ENCODE measurements around the gene KIAA1958. TPM values are rescaled to one million over a fixed set of nuclear protein-coding genes. Genes with fewer than 3 reads are reported as not detected.
A peak's percentile ranks its signal among the peaks of the same experiment; 100 is the strongest.

The KIAA1958 gene
- polyA plus RNA-seq, 3 donors from 2014 or later = 0.57 to 2.7 (median 1.2) TPM

GRCh38 chr9:112705768-112706427, 219.3 kb downstream of the KIAA1958 start:
- Mint-ChIP-seq H3K36me3 (peaks cover 0 to 12% (median 5%) of the 10 kb centered on the region in 3 donors), H3K9me3 (no peaks in the 10 kb centered on the region), H3K4me3 (no peak overlapping the region)

DNA sequence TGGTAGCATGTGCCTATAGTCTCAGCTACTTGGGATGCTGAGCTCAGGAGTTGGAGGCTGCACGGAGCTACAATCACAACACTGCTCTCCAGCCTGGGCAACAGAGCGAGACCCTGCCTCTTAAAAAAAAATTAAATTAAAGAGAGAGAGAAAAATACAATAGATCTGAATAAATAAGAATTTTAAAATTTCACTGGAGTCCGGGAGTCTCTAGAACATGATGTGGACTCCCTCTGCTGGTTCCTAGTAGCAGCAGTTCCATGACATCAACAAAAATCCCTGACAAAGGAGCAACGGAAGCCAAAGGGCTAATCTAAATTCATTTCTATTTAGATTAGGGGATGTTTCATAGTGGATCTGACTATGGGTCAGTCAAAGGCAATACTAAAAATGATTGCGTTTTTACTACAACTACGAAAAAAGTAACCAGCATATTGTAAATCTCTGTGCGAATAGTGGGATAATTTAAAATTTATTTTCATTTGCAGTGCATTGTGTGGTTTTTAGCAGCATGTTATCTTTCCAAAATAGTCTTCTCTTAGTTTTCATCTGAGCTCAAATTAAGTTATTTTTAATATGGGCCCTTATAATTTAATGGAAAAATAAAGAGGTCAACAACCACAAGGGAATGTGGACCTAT, 224.5 kb downstream of the KIAA1958 start:
- DNase-seq = no peak
- Mint-ChIP-seq H3K36me3 (peaks cover 2 to 13% (median 10%) of the 10 kb centered on the region in 3 donors), H3K27me3 (ENCODE audit: low read depth in 3 of 3) (peaks cover 0 to 1% (median 0%) of the 10 kb centered on the region in 3 donors), H3K9me3 (no peaks in the 10 kb centered on the region), H3K27ac (no peak overlapping the region), H3K4me1 (peaks cover 4 to 34% of the 10 kb centered on the region in 2 donors), H3K4me3 (no peak overlapping the region)

More at GRCh38 chr9:112705768-112706427, 219.3 kb downstream of the KIAA1958 start:
- Mint-ChIP-seq H3K4me1 (peaks cover 2 to 14% of the 10 kb centered on the region in 2 donors), H3K27ac (no peak overlapping the region), H3K27me3 (ENCODE audit: low read depth in 3 of 3) (no peaks in the 10 kb centered on the region)
- DNase-seq = no peak

DNA sequence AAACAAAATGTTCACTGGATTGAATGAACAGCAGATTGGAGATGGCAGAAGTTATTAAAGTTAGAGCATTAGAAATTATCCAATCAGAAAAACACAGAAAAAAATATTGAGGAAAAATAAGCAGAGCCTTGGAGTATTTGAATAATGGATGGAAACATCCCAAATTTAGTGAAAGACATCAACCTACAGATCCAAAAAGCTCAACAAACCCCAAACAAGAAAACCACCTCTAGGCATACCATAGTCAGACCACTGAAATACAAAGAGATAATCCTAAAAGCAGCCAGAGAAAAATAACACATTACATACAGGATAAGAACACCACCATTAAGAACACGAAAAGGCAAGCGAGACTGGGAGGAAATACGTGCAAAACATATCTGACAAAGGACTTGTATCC, 226.1 kb downstream of the KIAA1958 start:
- DNase-seq = no peak
- Mint-ChIP-seq H3K27me3 (ENCODE audit: low read depth in 3 of 3) (peaks cover 0 to 3% (median 0%) of the 10 kb centered on the region in 3 donors), H3K9me3 (no peaks in the 10 kb centered on the region), H3K4me3 (no peak overlapping the region), H3K36me3 (peaks cover 2 to 13% (median 10%) of the 10 kb centered on the region in 3 donors), H3K27ac (no peak overlapping the region), H3K4me1 (peaks cover 16 to 43% of the 10 kb centered on the region in 2 donors)

GRCh38 chr9:112717661-112718331, 231.2 kb downstream of the KIAA1958 start, which contains the start of gene INIP:
Gene INIP (minus strand): TSS chr9:112718117. CDS start chr9:112716485, 1,632 bp downstream.
- no peaks in the 10 kb centered on the region for H3K9me3 Mint-ChIP-seq
- H3K4me1 Mint-ChIP-seq = peaks cover 17 to 40% of the 10 kb centered on the region in 2 donors
- peak within 1 kb of the TSS; percentile 98 to 99 (median 99) for H3K27ac Mint-ChIP-seq
- H3K27me3 Mint-ChIP-seq (ENCODE audit: low read depth in 3 of 3) = peaks cover 2 to 6% (median 4%) of the 10 kb centered on the region in 3 donors
- peak; percentile 96 to 97 (median 97) for DNase-seq
- H3K4me3 Mint-ChIP-seq = peak within 1 kb of the TSS; percentile 93 to 100 (median 98)
- H3K36me3 Mint-ChIP-seq = peaks cover 0 to 4% (median 2%) of the 10 kb centered on the region in 3 donors

Other genes starting within 250 kb of the KIAA1958 start
- 10 to 100 TPM; 42.5 to 49.0 (median 42.9) TPM for gene PTBP3, start 153.2 kb upstream of the KIAA1958 start, polyA plus RNA-seq
- 10 to 100 TPM; 17.6 to 21.5 (median 18.8) TPM for gene HSDL2, start 106.7 kb upstream of the KIAA1958 start, polyA plus RNA-seq
- gene INIP, start 231.3 kb downstream of the KIAA1958 start, polyA plus RNA-seq = 10 to 100 TPM; 27.9 to 39.6 (median 34.3) TPM

All from immature natural killer cell (primary cell).